GM19043 (cell line): Measurements from ENCODE around the gene LYG1.
"Not testable (repeated sequence)": the region's sequence is repeated elsewhere in the genome, so short reads cannot be mapped to it uniquely, and the experiment has no call there.

Experiments
- ATAC-seq: cut with Tn5 transposase; IDR thresholded peaks from one replicate; pipeline ENCODE4 v1.9.1; 2021; ENCODE audit warnings: low read depth; ENCODE audit not compliant: unreplicated experiment

The LYG1 gene

DNA sequence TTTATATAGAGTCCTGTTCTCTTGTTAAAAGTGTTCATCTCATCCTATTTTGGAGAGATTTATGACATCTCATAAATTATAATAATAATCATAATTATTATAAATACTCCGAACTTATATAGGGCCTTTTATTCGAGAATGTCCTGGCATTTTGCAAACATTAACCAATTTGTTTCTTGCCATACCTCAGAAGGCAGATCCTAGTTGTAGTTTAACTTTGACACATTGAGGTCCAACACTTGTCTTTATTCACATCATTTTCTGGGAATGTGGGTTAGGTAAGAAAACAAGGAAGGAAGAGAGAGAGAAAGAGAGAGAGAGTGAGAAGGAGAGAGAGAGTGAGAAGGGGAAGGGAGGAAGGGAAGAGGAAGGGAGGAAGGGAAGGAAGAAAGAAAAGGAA is at the start of gene LYG1:
Gene LYG1 (minus strand): TSS at position 101 of the 400 bp plus-strand sequence. CDS start 5,527 bp downstream, outside the sequence.
- not testable (repeated sequence) for ATAC-seq

DNA sequence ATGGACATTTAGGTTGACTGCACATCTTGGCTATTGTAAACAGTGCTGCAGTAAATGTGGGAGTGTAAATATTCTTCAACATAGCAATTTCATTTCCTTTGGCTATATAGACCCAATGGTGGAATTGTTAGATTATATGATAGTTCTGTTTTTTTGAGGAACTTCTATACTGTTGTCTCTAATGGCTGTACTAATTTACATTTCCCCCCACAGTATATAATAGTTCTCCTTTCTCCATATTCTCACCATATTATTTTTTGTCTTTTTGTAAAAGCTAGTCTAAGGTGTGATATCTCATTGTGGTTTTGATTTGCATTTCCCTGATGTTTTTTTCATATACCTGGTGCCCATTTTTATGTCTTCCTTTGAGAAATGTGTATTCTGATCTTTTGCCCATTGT is 49.2 kb upstream of the LYG1 start:
- ATAC-seq: no peak

DNA sequence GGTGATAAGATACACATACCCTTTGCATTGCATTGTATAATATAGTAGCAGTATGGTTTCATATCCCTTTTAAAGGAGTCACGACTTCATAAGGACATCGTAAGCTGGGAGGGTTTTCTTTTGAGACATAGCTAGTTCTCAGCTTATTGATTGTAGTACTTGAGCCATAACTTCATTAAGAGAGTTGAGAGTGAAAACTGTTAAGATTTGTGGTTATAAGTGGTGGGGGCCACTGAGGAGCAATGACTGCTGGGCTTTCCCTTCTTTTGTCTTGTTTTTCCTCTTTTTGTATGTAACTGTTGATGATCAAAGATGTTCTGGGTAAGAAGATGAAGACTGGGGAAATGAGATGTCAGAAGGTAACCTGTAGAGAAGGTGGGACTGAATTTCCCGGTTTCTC is 47.2 kb upstream of the LYG1 start:
- peak; percentile 44 for ATAC-seq

DNA sequence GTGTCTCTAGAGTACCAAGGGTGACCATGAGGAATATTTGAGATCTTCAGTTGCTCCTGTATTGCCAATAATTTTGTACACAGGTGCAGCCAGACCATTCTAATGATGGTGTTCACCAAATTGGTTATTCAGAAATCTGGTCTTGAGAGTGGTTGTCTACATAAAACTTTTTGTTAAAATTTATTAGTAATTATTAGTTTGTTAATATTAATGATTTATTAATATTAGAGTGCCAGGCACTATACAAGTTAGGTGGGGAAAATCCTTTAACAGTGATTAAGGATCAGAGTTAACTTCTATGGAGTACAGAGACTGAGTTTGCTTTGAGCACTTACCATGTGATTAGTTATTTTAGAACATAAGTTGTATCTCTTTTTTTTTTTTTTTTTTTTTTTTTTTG is 45.2 kb upstream of the LYG1 start:
- ATAC-seq: no peak

DNA sequence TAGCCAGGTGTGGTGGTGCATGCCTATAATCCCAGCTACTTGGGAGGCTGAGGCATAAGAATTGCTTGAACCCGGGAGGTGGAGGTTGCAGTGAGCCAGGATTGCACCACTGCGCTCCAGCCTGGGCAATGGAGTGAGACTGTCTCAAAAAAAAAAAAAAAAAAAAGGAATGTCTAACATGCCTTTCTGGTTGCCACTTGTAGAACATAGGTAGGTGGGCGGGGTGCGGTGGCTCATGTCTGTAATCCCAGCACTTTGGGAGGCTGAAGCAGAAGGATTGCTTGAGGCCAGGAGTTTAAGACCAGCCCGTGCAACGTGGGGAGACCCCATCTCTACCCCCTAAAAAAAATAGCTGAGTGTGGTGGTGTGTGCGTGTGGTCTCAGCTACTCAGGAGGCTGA is 44.4 kb upstream of the LYG1 start:
- ATAC-seq: not testable (repeated sequence)

DNA sequence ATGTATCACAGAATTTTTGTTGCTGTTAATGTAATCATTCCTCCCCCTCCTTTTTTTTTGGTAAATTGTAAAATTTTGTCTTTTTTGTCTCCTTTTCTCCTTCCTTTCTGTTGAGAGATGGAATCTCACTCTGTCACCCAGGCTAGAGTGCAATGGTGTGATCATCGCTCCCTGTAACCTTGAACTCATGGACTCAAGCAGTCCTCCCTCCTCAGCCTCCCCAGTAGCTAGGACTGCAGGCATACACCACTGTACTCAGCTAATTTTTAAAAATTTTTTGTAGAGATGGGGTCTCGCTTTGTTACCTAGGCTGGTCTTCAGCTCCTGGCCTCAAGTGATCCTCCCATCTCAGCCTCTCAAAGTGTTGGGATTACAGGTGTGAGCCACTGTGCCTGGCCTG is 41.5 kb upstream of the LYG1 start:
- ATAC-seq: no peak

DNA sequence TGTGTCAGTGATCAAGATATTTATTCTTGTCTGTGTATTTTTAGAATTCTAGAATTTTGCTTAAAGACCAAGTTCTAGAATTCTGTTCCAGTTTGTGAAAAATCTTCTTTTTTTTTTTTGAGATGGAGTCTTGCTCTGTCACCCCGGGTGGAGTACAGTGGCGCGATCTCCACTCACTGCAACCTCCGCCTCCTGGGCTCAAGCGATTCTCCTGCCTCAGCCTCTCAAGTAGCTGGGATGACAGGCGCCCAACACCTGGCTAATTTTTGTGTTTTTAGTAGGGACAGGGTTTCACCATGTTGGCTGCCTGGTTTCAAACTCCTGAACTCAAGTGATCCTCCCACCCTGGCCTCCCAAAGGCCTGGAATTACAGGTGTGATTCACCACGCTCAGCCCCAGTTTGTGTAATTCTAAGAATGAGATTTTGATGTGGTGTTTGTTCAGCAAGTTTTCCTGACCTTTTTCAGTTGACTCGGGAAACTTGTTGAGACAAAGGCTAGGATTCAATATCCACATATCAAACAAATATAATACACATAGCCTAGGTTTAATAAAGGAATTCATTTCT is 39.8 kb upstream of the LYG1 start:
- no peak for ATAC-seq

DNA sequence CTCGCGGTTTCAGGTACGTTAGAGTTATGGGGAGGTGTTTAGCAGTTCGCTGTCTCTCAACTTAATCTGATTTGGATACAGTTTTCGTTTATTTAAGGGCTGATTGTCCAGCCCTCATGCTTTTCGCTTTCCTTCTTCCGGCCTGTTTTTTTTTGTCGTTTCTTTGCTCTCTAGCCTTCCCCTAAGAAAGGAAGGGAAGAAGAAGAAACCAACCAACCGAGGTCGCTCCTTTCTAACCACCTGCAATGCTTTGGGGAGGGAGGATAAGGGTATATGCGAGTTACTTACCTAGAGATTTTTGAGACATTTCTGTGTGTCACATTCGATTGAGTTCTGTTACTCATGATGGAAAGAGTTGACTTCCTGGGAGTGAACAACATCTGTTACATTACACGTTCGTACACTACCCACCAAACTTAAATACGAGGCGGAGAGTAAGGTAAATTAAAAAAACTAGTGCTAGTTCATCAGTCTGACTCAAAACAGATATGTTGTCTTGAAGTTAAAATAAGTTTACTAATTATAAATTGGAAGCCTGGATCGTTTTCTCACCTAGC is 37.1 kb upstream of the LYG1 start:
- no peak for ATAC-seq

DNA sequence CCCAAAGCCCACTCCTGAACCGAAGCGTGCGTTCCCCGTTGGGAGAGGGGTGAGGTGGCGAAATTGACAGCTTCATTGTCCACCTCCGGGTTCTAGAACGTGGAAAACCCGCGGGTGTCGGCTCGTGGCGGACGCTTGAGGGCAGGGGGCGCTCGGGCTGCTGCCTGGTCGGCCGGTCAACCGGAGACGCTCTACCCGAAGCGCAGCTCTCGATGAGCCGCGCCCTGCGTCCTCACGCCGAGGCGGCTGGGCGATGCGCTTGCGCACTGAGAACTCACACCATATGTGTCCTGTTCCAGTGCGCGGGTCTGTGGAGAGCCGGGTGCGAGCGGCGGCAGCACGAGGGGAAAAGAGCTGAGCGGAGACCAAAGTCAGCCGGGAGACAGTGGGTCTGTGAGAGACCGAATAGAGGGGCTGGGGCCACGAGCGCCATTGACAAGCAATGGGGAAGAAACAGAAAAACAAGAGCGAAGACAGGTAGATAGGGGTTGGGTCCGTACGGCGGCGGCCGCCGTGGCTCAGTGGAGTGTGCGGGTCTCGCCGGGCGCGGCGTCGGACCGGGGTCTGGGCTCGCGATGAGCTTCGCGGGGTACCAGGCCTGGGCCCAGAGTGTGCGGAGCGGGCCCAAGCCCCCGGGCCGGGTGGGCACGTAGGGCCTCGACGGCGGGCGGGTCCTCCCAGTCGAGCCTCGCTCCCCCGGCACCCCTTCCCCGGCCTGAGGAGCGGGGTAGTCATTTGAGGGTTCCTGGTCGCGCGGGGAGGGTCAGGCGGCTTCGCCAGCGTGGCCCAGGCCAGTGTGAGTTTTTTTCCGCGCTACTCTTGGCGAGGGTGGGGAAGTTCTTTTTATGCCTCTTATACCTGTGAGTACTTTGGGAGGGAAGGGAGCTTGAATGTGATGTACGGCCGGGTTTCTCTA is 36.4 kb upstream of the LYG1 start, which contains the start of gene EIF5B:
Gene EIF5B (plus strand): TSS at position 277 of the 916 bp plus-strand sequence. CDS start 166 bp downstream, at position 443.
- ATAC-seq: peak; percentile 52

DNA sequence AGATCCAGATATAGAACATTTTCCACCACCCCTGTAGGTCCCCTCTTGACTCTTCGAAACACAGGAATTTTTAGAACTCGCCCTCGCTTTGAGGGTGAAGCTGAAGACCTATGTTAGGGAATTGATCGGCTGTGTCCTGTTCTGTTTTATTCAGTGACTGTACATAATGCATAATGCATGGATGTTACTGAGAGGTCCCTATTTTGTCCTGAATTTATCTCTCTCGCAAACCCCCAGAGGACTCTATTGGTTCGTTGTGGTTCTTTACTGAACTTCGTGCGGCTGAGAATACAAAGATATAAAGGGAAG is 35.8 kb upstream of the LYG1 start:
- ATAC-seq: peak; percentile 4

DNA sequence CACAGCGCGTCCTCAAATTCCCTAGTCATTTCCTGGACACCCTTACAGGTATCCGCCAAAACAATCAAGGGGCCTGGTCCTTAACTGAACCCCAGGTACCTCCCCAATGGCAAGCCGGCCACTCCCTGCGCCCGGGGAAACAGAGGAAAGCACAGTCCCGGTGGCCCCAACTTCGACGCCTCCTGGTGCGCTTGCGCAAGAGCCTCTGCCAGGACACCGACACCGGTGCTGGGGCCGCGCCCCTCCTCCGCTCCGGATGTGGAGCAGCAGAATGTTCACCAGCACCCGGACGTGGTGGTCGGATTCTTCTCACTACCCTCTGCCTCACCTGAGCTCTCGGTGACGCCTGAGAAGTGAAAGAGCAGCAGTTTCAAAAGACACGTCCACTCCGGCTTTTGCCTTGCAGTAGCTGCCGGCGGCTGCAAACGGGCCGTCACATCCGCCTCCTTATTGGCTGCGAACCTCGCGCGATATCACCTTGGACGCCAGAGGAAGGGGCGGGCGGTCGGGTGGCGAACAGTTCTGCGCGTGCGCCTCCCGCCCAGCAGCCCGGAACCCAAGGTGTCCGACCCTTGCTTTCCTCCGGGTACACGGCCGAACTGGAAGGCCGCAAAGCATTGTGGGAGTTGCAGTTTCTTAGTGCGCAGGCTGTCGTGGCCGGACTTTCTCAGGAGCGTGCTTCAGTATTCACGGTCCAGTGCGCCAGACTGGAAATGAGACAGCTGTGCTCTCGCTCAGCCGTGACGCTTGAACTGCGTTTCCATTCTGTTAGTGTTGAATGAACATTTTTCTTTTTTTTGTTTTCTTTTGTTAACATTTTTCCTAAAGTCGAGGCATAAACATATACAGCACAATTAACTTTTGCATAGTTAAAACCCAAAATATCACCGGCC is 35.2 kb upstream of the LYG1 start, which contains the start of gene TXNDC9:
Gene TXNDC9 (minus strand): TSS at position 423 of the 893 bp plus-strand sequence. CDS start 3,123 bp downstream, outside the sequence.
- ATAC-seq: peak; percentile 67

DNA sequence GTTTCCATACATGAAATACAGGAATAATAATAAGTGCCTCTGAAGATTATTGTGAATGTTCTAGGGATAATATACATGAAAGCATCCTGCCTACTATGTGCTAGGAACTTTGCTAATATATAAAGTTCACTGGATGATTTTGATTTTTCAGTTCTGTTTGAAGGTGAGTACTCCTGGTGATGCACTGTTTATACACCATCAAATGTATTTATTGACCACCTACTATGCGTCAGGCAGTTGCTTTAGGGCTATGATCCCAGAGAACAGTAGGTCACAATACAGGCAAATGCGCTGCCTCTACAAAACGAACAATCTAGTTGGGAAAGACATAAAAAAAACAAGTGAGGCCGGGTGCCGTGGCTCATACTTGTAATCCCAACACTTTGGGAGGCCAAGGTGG is 24.4 kb upstream of the LYG1 start:
- no peak for ATAC-seq

DNA sequence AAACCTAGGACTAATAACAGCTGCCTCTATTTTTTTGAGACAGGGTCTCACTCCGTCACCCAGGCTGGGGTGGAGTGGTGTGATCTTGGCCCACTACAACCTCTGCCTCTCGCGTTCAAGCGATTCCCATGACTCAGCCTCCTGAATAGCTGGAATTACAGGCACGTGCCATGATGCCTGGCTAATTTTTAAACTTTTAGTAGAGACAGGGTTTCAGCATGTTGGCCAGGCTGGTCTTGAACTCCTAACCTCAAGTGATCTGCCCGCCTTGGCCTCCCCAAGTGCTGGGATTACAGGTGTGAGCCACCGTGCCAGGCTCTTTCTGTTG is 16.8 kb upstream of the LYG1 start:
- ATAC-seq: not testable (repeated sequence)

DNA sequence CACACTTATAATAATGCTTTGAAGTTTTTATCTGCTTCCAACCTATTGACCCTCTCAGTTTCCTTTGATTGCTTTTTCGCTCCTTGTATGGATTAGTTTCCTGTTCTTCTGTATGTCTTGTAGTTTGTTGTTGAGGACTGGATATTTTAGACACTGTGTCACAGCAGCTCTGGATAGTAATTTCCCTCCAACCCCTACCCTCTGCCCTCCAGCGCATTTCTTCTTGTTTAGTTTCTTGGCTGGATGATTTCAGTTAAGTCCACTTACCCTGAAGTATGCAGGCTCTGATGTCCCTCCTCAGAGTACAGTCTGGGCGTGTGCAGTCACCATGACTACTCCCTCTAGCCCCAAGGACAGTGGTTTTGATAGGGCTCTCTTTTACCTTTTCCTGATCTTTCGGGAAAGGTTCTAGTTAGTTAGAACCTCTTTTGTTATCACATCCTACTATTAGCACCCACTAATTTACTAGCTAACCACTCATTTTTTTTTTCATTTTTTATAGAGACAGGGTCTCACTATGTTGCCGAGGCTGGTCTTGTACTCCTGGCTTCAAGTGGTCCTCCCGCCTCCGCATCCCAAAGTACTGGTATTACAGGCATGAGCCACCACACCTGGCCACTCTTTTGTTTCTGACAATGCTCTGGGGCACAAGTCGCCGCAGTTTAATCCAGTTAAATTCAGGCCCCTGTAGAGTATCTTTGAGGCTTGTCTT is 16.3 kb upstream of the LYG1 start:
- no peak for ATAC-seq

DNA sequence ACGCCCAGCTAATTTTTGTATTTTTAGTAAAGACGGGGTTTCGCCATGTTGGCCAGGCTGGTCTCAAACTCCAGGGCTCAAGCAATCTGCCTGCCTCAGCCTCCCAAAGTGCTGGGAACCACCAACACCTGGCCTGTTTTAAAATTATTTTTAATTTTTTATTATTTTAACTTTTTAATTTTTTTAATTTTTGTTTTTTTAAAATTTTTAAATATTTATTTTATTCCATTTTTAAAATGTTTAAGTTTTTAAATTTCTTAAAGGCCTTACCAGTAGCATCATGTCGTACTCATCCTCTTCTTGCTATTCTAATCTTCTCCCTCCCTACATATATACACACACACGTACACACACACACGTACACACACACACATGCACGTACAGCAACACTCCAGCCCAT is 1.4 kb downstream of the LYG1 start:
- ATAC-seq: no peak

DNA sequence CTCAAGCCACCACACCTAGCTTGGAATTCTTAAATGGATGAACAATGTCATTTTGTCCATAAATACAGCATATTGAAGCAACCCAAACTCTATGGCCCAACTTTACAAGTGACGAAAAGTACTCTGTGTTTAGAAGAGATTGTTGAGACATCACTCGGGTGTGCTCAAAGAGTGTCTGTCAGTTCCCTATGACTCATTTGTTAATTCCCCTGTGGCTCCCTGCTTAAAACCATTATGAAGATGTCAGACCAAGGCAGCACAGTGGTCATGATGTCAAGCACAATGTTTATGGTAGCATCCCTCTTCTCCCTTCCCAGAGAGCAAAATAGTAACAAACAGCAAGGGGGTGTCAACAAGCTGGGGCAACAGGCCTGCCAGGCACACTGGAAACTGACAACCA is 3.0 kb downstream of the LYG1 start:
- ATAC-seq: no peak

DNA sequence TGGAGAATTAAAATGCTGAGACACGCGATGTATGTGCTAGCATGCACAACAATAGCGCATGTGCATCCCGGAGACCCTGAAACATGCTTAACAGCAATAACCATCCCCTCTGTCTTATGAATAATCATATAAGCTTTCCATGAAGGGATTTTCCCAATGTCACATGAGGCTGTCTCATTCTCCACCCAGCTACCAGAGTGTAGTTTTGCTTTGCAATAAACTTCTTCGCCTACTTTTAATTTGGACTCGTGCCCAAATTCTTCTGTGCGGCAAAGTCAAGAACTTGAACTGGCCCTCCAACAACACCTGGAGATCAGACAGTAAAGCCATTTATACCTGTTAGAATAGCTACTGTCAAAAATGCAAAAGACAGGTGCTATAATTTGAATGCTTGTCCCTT is 15.5 kb downstream of the LYG1 start:
- no peak for ATAC-seq

DNA sequence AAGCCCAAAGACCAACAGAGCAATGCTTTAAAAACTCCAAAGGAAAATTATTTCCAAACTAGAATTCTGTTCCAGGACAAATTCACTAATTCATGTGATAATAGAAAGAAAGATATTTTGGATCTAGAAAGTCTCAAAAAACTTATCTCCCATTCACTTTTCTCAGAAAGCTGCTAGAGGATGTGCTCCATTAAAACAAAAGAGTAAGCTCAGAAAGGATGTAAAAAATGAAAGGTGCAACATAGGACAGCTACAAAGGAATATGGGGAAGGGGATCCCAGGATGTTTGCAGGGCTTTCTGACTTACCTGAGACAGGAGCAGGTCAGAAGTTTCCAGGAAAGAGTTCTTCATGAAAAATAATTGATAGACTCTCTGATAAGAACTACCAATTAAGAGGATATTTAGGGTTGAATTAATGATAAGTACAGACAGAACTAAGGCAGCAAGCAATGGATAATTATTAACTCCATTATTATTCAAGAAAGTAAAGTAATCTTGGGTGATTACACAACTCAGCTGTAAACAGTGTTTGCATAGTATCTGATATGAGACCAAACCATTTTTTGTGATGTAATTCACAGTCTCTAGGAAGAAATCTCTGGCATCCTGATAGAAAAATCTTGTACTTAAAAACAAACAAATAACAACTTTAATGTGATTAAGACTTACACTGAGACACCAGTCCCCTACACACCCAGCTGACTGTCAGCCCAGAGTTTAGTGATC is 20.9 kb downstream of the LYG1 start:
- no peak for ATAC-seq

DNA sequence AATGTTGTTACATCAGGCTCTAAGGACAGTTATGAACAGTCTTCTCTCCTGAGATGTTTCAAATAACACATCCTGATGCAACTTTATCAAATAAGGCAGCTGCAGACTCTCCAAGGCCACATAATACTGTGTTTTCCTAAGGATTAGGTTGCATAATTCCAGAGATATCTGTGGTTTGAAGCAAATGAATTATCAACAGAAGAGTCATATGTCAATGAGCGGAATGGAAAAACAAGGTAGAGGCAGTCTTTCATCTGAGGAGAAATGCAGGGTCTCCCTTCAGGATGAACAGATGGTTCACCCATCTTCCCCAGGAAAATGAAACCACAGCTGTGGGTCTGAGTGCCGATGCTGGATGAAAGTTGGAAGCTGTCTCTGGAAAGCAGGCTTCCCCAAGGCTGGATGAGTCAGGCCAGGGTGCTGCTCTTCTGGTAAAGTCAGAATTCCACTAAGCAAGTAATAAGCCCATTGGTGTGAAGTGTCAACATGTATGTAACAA is 22.2 kb downstream of the LYG1 start:
- no peak for ATAC-seq
